ENCODE measurements around the gene MRGPRE.

Gene MRGPRE

GRCh38 chr11:3190600-3190999 is 41.6 kb downstream of the MRGPRE start:
- no peak overlapping the region for H3K4me3 ChIP-seq (replicated peaks; ENCODE audit: low read depth, low read length)
- no peak for DNase-seq (ENCODE audit: low read depth)
- no peak for TF ChIP-seq CTCF (IDR thresholded peaks at IDR 0.05; ENCODE audit: low read length, missing control alignments)

GRCh38 chr11:3189886-3190583 is 42.2 kb downstream of the MRGPRE start:
- no peak for DNase-seq (ENCODE audit: low read depth)
- no peak overlapping the region for H3K4me3 ChIP-seq (replicated peaks; ENCODE audit: low read depth, low read length)
- TF ChIP-seq CTCF (IDR thresholded peaks at IDR 0.05; ENCODE audit: low read length, missing control alignments) = no peak

GRCh38 chr11:3189196-3189843 is 42.9 kb downstream of the MRGPRE start:
- DNase-seq (ENCODE audit: low read depth) = no peak
- no peak for TF ChIP-seq CTCF (IDR thresholded peaks at IDR 0.05; ENCODE audit: low read length, missing control alignments)
- no peak overlapping the region for H3K4me3 ChIP-seq (replicated peaks; ENCODE audit: low read depth, low read length)

GRCh38 chr11:3188496-3189195 is 43.6 kb downstream of the MRGPRE start:
- TF ChIP-seq CTCF (IDR thresholded peaks at IDR 0.05; ENCODE audit: low read length, missing control alignments) = no peak
- no peak overlapping the region for H3K4me3 ChIP-seq (replicated peaks; ENCODE audit: low read depth, low read length)
- DNase-seq (ENCODE audit: low read depth) = no peak

GRCh38 chr11:3186166-3186953 is 45.9 kb downstream of the MRGPRE start:
- DNase-seq (ENCODE audit: low read depth) = no peak
- no peak for TF ChIP-seq CTCF (IDR thresholded peaks at IDR 0.05; ENCODE audit: low read length, missing control alignments)
- no peak overlapping the region for H3K4me3 ChIP-seq (replicated peaks; ENCODE audit: low read depth, low read length)

- no peak for TF ChIP-seq CTCF (IDR thresholded peaks at IDR 0.05; ENCODE audit: low read length, missing control alignments)
- no peak for DNase-seq (ENCODE audit: low read depth)
- no peak overlapping the region for H3K4me3 ChIP-seq (replicated peaks; ENCODE audit: low read depth, low read length)
Observed at GRCh38 chr11:3184732-3185347, 47.4 kb downstream of the MRGPRE start.
